ENCODE measurements around the gene NPHP4. TPM values are rescaled to one million over a fixed set of nuclear protein-coding genes. Genes with fewer than 3 reads are reported as not detected.
"Not testable (repeated sequence)": the region's sequence is repeated elsewhere in the genome, so short reads cannot be mapped to it uniquely, and the experiment has no call there.

NPHP4 gene
- total RNA-seq, 4 donors from 2014 or later, result 13.7 to 29.3 (median 18.6) TPM

GRCh38 chr1:5933676-5934057 is 58.6 kb downstream of the NPHP4 start:
- DNase-seq (ENCODE audit: low spot score) (no peak), ATAC-seq (ENCODE audit: low FRiP score) (no peak)
- TF ChIP-seq CTCF (IDR thresholded peaks at IDR 0.05), result no peak

- no peak for ATAC-seq (ENCODE audit: low FRiP score)
- DNase-seq (ENCODE audit: low spot score), result no peak
- no peak for TF ChIP-seq CTCF (IDR thresholded peaks at IDR 0.05)
Observed at GRCh38 chr1:5933050-5933449, 59.2 kb downstream of the NPHP4 start.

GRCh38 chr1:5928714-5929400 is 63.4 kb downstream of the NPHP4 start:
- TF ChIP-seq CTCF (IDR thresholded peaks at IDR 0.05), result no peak
- ATAC-seq (ENCODE audit: low FRiP score) (no peak), DNase-seq (ENCODE audit: low spot score) (no peak)

GRCh38 chr1:5927506-5928370 is 64.5 kb downstream of the NPHP4 start:
- no peak for TF ChIP-seq CTCF (IDR thresholded peaks at IDR 0.05)
- ATAC-seq (ENCODE audit: low FRiP score) (no peak), DNase-seq (ENCODE audit: low spot score) (no peak)

GRCh38 chr1:5926686-5927435 is 65.4 kb downstream of the NPHP4 start:
- TF ChIP-seq CTCF (IDR thresholded peaks at IDR 0.05), result no peak
- DNase-seq (ENCODE audit: low spot score) (no peak), ATAC-seq (ENCODE audit: low FRiP score) (no peak)

- DNase-seq (ENCODE audit: low spot score); ATAC-seq (ENCODE audit: low FRiP score): not testable (repeated sequence)
Observed at GRCh38 chr1:5922700-5923330, 69.4 kb downstream of the NPHP4 start.

GRCh38 chr1:5921671-5922070 is 70.6 kb downstream of the NPHP4 start:
- TF ChIP-seq CTCF (IDR thresholded peaks at IDR 0.05), result no peak
- no peak for DNase-seq (ENCODE audit: low spot score)
- no peak for ATAC-seq (ENCODE audit: low FRiP score)

Data from omental fat pad (tissue), 4 donors.